ENCODE data around the gene FSTL1.

- TF ChIP-seq CTCF (IDR thresholded peaks at IDR 0.05), result no peak
- TF ChIP-seq POLR2A (IDR thresholded peaks at IDR 0.05), result no peak
Measured at GRCh38 chr3:120368172-120368571, 82.6 kb downstream of the FSTL1 start.

All from heart left ventricle (tissue), 13 donors.